Ishikawa (cell line): ENCODE data around the gene PCNT.

Experiments used
- CREB1 ChIP-seq: IDR thresholded peaks from 2 replicates; pipeline ENCODE4 v1.6.1; 2012; ENCODE audit warnings: low read depth
- EGR1 ChIP-seq: IDR thresholded peaks from 2 replicates; pipeline ENCODE4 v1.6.1; 2012
- EP300 ChIP-seq: IDR thresholded peaks from 2 replicates; pipeline ENCODE4 v1.6.1; 2012; ENCODE audit warnings: borderline replicate concordance
- TAF1 ChIP-seq: IDR thresholded peaks from 2 replicates; pipeline ENCODE4 v1.6.1; 2012; ENCODE audit warnings: low read depth, mild to moderate bottlenecking

- TF ChIP-seq TAF1 = no peak
- TF ChIP-seq EGR1 = no peak
- no peak for TF ChIP-seq CREB1
- no peak for TF ChIP-seq EP300
Measured at GRCh38 chr21:46491553-46491952, 167.6 kb downstream of the PCNT start.
